ENCODE results near the gene TYK2.

- no peak for TF ChIP-seq CTCF (IDR thresholded peaks at IDR 0.05)
- no peak for TF ChIP-seq POLR2A (IDR thresholded peaks at IDR 0.05)
These were observed 32.0 kb upstream of the TYK2 start for GRCh38 chr19:10412257-10412977.
